ENCODE measurements around the gene PACSIN2. TPM values are rescaled to one million over a fixed set of nuclear protein-coding genes. Genes with fewer than 3 reads are reported as not detected.

PACSIN2 gene
- total RNA-seq, 3 donors from 2014 or later (not counting 1 experiment from before 2014, with no cell fraction given) = 37.1 to 48.5 (median 47.6) TPM

GRCh38 chr22:42863349-42863961 lies 151.5 kb downstream of the PACSIN2 start:
- H3K36me3 Mint-ChIP-seq = no peaks in the 10 kb centered on the region
- H3K4me3 Mint-ChIP-seq = no peak overlapping the region
- H3K27ac Mint-ChIP-seq = peak overlapping the region in 1 of 2 donors; percentile 74
- ATAC-seq (peak in 2 of 3 donors; percentile 18 to 38), DNase-seq (no peak)
- intact Hi-C loops (cut with micrococcal nuclease) = loop anchor here (10.0 kb wide), 1 partner anchor 151 kb away; the partner anchor contains the start of gene PACSIN2
- H3K27me3 Mint-ChIP-seq (ENCODE audit: low read depth in 2 of 2) = no peaks in the 10 kb centered on the region
- Histone ChIP-seq H3K36me3 (ENCODE audit: control insufficient read depth, insufficient read depth, low read length) (no peaks in the 10 kb centered on the region), H3K9me3 (ENCODE audit: control insufficient read depth, insufficient read depth, low read length) (no peaks in the 10 kb centered on the region), H3K4me3 (ENCODE audit: low read length) (no peak overlapping the region), H3K27me3 (ENCODE audit: control insufficient read depth, insufficient read depth, low read length) (no peaks in the 10 kb centered on the region), H3K27ac (ENCODE audit: low read length) (no peak overlapping the region), H3K4me1 (ENCODE audit: control insufficient read depth, insufficient read depth, low read length) (peaks cover 4% of the 10 kb centered on the region)
- no peaks in the 10 kb centered on the region for H3K9me3 Mint-ChIP-seq
- TF ChIP-seq CTCF (IDR thresholded peaks at IDR 0.05) = no peak
- whole genome bisulfite sequencing (ENCODE audit: insufficient coverage) = 0% methylated on average over 3 of the region's 4 CpGs
- peaks cover 8 to 20% of the 10 kb centered on the region in 2 donors for H3K4me1 Mint-ChIP-seq

- WGBS (ENCODE audit: insufficient coverage) = 95% methylated on average over 7 of the region's 7 CpGs
- H3K4me3 Mint-ChIP-seq = no peak overlapping the region
Measured at GRCh38 chr22:42862045-42862734, 152.8 kb downstream of the PACSIN2 start.

GRCh38 chr22:42860968-42861367 lies 154.0 kb downstream of the PACSIN2 start:
- no peak for TF ChIP-seq CTCF (IDR thresholded peaks at IDR 0.05)
- Mint-ChIP-seq H3K27me3 (ENCODE audit: low read depth in 2 of 2) (no peaks in the 10 kb centered on the region), H3K27ac (peak overlapping the region in 1 of 2 donors; percentile 31), H3K9me3 (no peaks in the 10 kb centered on the region), H3K4me3 (no peak overlapping the region), H3K36me3 (no peaks in the 10 kb centered on the region), H3K4me1 (peaks cover 12 to 16% of the 10 kb centered on the region in 2 donors)
- Histone ChIP-seq H3K9me3 (ENCODE audit: control insufficient read depth, insufficient read depth, low read length) (no peaks in the 10 kb centered on the region), H3K4me3 (ENCODE audit: low read length) (no peak overlapping the region), H3K36me3 (ENCODE audit: control insufficient read depth, insufficient read depth, low read length) (no peaks in the 10 kb centered on the region), H3K27ac (ENCODE audit: low read length) (no peak overlapping the region), H3K27me3 (ENCODE audit: control insufficient read depth, insufficient read depth, low read length) (no peaks in the 10 kb centered on the region), H3K4me1 (ENCODE audit: control insufficient read depth, insufficient read depth, low read length) (peaks cover 14% of the 10 kb centered on the region)
- no peak for DNase-seq
- intact Hi-C loops (cut with micrococcal nuclease) = loop anchor here (10.0 kb wide), 1 partner anchor 154 kb away; the partner anchor contains the start of gene PACSIN2
- ATAC-seq = no peak
- WGBS (ENCODE audit: insufficient coverage) = 55% methylated on average over 4 of the region's 4 CpGs

More at GRCh38 chr22:42862045-42862734, 152.8 kb downstream of the PACSIN2 start:
- Histone ChIP-seq H3K9me3 (ENCODE audit: control insufficient read depth, insufficient read depth, low read length) (no peaks in the 10 kb centered on the region), H3K36me3 (ENCODE audit: control insufficient read depth, insufficient read depth, low read length) (no peaks in the 10 kb centered on the region), H3K4me3 (ENCODE audit: low read length) (no peak overlapping the region), H3K27me3 (ENCODE audit: control insufficient read depth, insufficient read depth, low read length) (no peaks in the 10 kb centered on the region), H3K4me1 (ENCODE audit: control insufficient read depth, insufficient read depth, low read length) (peaks cover 9% of the 10 kb centered on the region), H3K27ac (ENCODE audit: low read length) (no peak overlapping the region)
- H3K9me3 Mint-ChIP-seq = no peaks in the 10 kb centered on the region
- H3K4me1 Mint-ChIP-seq = peaks cover 8 to 12% of the 10 kb centered on the region in 2 donors
- no peaks in the 10 kb centered on the region for H3K27me3 Mint-ChIP-seq (ENCODE audit: low read depth in 2 of 2)
- no peaks in the 10 kb centered on the region for H3K36me3 Mint-ChIP-seq
- TF ChIP-seq CTCF (IDR thresholded peaks at IDR 0.05) = no peak
- ATAC-seq = no peak
- intact Hi-C loops (cut with micrococcal nuclease) = loop anchor here (10.0 kb wide), 1 partner anchor 153 kb away; the partner anchor contains the start of gene PACSIN2
- H3K27ac Mint-ChIP-seq = peak overlapping the region in 1 of 2 donors; percentile 42
- DNase-seq = no peak

Measured in natural killer cell (primary cell).